HEK293 (cell line): ENCODE measurements around the gene ROBO1.

Source experiments
- CTCF ChIP-seq: fragments of 450-650 bp; formaldehyde crosslinking; IDR thresholded peaks from 2 replicates; pipeline ENCODE4 v1.5.1; 2016; ENCODE audit warnings: missing biosample characterization, missing genetic modification characterization
- REPIN1 ChIP-seq: fragments of 450-650 bp; formaldehyde crosslinking; IDR thresholded peaks from 2 replicates; pipeline ENCODE4 v1.5.1; 2017; ENCODE audit warnings: missing biosample characterization, missing genetic modification characterization, low read depth
- SP2 ChIP-seq: fragments of 450-650 bp; formaldehyde crosslinking; IDR thresholded peaks from 2 replicates; pipeline ENCODE4 v1.5.1; 2016; ENCODE audit warnings: missing biosample characterization, missing genetic modification characterization
- YY1 ChIP-seq: fragments of 450-650 bp; formaldehyde crosslinking; IDR thresholded peaks from 2 replicates; pipeline ENCODE4 v1.5.1; 2018; ENCODE audit warnings: missing biosample characterization, missing genetic modification characterization
- ZBTB17 ChIP-seq: fragments of 450-650 bp; formaldehyde crosslinking; IDR thresholded peaks from 2 replicates; pipeline ENCODE4 v1.5.1; 2016; ENCODE audit warnings: missing biosample characterization, missing genetic modification characterization
- ZBTB21 ChIP-seq: fragments of 450-650 bp; formaldehyde crosslinking; IDR thresholded peaks from 2 replicates; pipeline ENCODE4 v1.5.1; 2017; ENCODE audit warnings: missing biosample characterization, missing genetic modification characterization
- ZNF792 ChIP-seq: fragments of 450-650 bp; formaldehyde crosslinking; IDR thresholded peaks from 2 replicates; pipeline ENCODE4 v1.5.1; 2016; ENCODE audit warnings: missing biosample characterization, missing genetic modification characterization

GRCh38 chr3:78742041-78742440 lies 1025.8 kb downstream of the ROBO1 start:
- TF ChIP-seq CTCF (tag by site-specific recombination) (no peak), YY1 (tag by site-specific recombination) (no peak), REPIN1 (no peak), ZNF792 (tag by site-specific recombination) (no peak), ZBTB17 (tag by site-specific recombination) (no peak), SP2 (tag by site-specific recombination) (no peak), ZBTB21 (tag by site-specific recombination) (no peak)
